GM19467 (cell line): Measurements from ENCODE around the gene ZNF44.
"Not testable (repeated sequence)": the region's sequence is repeated elsewhere in the genome, so short reads cannot be mapped to it uniquely, and the experiment has no call there.

Source experiments
- ATAC-seq: cut with Tn5 transposase; IDR thresholded peaks from one replicate; pipeline ENCODE4 v1.9.1; 2021; ENCODE audit warnings: mild to moderate bottlenecking, moderate library complexity; ENCODE audit not compliant: unreplicated experiment

ZNF44 gene

DNA sequence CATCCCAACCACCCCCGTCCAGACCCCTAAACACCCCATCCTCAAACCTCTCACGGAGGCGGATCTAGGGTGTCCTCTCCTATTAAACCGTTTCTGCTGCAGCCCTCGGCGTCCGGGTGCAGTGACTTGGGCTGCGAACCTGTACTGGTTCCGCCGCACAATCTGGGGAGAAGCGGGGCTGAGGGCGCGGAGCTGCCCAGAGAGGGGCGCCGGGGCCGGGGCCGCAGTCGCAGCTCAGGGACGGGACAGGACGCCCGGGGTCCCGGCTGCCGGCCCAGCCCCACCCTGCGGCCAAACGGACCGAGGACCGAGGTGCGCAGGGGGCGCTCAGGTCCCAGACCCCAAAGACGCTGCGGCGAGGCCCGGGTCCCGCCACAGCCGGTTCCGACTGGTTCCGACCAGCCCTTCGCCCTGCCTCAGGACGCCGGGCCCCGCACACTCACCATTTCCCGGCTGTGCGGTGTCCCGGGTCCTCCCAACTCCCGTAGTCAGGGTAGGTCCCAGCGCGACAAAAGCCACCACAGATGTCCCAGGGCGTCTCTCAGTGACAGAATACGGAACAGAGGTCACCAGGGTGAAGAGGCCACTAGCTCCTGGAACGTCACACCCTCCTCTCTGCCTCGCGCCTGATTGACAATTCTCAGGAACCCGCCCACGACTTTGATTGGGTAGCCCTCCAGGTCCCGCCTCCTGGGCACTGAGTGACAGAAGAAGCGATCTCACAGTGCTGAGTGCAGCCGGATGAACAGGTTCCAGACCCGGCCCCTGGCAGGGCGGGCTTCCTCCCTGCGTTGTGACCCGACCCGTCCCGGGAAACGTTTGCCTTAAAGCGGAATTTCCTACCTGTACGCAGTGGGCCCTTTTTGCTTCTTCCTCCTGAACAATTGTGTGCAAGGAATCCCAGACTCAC is at the start of gene ZNF44:
ZNF44 (minus strand) TSS at position 635 of the 910 bp plus-strand sequence; CDS start at position 446, 189 bp downstream.
- ATAC-seq, result peak; percentile 88

DNA sequence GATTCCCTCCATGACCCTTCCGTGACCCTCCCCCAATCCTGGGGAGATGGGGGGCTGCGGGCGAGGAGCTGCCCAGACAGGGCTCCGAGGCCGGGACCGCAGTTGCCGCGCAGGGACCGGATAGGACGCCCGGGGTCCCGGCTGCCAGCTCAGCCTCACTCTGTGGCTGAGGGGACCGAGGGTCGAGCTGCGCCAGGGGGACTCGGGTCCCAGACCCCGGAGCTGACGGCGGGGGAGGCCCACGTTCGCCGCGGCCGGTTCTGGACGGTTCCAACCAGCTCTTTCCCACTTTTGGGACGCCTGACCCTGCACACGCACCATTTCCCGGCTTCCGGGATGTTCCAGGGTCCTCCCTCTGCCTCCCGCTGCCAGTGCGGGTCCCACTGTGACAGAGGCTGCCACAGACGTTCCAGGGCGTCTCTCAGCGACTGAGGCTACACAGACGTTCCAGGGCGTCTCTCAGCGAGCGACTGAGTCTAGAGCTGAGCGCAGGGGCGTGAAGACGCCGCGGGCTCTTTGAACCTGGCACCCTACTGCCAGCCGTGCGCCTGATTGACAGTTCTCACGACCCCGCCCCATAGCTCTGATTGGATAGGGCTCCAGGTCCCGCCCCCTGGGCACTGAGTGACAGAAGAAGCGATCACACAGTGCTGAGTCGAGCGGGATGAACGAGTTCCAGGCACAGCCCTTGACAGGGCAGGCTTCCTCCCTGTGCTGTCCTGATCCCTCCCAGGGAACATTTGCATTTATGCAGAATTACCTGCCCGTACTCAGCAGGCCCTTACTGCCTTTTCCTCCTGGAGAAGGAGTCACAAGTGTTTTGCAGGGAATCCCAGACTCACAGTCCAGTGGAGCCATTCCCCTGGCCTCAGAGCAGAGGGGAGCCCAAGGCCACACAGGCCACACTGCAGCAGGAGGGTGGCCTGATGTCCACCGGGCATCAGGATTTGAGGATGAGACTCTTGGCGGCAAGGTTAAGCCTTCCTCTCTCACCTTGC is 38.8 kb upstream of the ZNF44 start, which contains the start of gene ZNF563:
ZNF563 (minus strand) TSS at position 472 of the 998 bp plus-strand sequence; CDS start at position 321, 151 bp downstream.
- ATAC-seq, result peak; percentile 91

DNA sequence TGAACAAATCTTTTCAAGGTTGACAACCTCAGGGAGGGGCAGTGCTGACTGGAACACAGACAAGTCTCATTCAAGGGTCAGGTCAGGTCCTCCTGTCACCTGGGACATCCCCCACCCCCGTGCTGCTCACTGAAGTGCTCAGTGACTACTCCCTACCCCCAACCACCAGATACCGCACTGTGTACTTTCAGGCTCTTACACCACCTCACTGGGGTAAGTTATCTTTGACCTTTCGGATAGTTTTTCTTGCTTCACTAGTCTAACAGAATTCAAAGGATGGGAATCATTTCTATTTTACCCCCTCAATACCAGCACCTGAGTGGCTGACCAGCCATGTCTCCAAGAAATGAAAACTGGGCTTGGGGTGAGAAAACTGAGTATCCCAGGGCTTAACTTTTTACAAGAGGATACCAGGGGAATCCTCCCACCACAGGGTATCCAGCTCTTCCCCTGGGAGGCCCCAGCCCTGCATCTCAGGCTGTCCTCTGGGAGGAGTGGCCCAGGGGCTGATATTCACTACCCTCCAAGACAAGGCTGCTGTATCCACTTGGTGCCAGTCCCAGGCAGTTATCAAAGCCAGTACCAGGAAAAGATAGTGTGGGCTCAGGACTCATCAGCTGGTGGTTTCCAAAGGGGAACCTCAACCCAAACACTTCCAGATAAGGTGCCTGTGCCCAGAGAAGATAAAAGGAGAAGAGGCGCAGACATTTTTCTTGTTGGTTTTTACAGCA is 36.7 kb upstream of the ZNF44 start:
- ATAC-seq, result no peak

DNA sequence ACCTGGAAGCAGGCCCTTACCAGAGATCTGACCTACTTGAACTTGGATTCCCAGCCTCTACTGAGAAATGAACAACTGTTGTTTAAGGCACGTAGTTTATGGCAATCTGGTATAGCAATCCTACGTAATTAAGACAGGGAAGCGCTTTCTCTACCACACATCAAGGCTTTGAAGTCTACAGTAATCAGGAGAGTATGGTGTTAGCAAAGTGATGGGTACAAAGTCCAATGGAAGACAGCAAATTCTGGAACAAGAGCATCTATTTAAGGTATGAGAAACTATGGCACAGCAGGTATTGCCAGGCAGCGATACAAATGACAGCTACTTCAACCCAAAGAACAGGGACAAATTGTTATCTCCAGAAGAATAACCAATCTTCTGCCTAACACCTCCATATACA is 35.7 kb upstream of the ZNF44 start:
- no peak for ATAC-seq

DNA sequence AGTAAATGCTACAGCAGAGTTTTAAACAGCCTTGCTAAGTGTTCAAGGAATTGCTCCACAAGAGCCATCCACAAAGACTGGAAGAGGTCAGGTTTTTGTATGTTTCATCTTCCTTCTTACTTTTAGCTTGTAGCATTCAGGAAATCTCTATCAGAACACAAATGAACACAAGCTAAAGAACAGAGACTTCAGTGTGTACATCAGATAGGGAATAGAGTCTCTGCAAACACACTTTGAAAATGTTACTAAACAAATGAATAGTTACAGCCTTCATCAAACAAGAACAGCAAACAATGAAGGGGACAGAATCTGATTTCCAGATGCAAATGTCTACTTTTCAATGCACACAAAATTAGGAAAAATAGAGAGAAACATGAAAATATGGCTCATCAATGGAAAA is 31.0 kb upstream of the ZNF44 start:
- no peak for ATAC-seq

DNA sequence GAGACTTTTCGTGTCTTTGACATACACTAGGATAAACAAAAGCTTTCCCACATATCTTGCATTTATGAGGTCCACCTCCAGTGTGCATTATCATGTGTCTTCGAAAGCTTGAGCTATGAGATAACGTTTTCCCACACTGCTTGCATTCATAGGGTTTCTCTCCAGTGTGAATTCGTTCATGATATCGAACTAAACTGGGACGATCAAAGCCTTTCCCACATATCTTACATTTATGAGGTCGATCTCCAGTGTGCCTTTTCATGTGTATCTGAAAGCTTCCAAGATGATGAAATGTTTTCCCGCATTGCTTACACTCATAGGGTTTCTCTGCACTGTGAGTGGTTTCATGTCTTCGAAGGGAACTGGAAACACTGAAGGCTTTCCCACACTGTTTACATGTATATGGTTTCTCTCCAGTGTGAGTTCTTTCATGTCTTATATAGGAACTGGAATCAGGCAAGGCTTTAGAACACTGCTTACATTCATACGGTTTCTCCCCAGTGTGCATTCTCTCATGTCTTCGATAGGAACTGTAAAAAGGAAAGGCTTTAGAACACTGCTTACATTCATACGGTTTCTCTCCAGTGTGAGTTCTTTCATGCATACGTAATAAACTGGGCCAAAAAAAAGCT is 24.2 kb upstream of the ZNF44 start:
- no peak for ATAC-seq

DNA sequence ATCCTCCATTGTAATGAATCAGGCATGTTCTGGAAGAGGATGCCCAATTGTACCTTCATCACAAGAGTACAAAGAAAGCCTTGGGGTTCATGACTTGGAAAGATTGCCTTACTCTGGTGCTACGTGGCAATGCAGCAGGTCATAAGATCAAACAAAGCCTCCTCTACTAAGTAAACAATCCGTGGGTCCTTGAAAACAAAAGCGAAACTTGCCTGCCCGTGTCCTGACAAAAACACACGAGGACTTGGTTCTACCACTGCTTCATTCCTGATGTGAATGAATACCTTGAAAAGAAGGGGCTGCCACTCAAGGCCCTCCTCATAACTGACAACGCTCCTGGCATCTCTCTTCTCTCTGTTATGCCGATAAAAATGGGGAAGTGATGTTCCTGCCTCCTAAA is 19.9 kb upstream of the ZNF44 start:
- no peak for ATAC-seq

DNA sequence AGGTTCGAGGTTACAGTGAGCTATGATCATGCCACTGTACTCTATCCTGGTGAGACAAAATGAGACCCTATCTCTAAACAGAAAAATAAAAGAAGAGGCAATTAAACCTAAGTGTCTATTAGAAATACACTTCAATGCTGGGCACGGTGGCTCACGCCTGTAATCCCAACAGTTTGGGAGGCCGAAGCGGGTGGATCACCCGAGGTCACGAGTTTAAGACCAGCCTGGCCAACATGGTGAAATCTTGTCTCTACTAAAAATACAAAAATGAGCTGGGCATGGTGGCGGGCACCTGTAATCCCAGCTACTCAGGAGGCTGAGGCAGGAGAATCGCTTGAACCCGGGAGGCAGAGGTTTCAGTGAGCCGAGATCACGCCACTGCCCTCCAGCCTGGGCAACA is 14.2 kb upstream of the ZNF44 start:
- ATAC-seq, result not testable (repeated sequence)

DNA sequence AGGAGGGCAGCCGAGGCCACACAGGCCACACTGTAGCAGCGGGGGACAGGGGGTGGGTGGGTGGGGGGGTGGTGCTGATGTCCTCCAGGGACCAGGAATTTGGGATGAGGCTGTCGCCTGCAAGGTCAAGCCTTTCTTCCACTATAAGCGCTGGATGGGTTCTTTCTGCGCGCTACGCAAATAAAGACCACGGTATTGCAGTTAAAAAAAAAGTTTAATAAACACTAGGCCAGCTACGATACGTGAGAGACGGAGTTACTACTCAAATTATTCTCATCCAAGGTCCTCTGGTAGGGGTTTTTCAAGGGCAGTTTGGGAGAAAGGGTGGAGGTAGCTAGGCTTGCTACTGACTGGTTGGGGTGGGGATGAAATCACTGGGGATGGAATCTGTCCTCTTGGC is 508 bp upstream of the ZNF44 start:
- no peak for ATAC-seq

DNA sequence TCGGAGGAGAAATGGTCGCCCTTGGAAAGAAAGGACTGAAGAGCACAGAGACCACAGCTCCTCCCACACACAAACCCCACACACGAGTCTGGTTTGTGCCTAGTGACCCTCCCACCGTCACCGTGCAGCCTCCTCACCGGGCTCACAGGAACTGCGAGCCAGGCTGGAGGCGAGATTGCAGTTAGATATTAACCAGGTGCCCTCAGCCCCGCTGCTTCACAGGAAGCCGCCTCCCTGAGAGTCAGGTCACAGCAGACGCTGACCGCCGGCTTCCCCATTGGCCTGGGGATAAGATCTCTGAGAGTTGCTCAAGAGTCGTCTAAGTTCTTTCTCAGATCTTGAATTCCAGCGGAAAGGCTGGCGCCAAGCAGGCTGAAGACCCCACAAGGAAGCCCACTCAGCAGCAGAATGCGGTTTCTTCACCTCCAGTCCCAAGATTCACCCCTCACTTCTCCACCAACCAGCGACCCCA is 870 bp downstream of the ZNF44 start:
- ATAC-seq, result peak; percentile 61

DNA sequence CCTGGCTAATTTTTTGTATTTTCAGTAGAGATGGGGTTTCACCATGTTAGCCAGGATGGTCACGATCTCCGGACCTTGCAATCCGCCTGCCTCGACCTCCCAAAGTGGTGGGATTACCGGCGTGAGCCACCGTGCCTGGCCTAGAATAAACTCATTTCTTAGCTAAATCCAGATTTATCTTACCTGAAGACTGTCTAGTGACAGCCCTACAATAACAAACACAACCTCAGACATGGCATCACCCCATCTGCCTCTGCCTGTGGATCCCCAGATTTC is 5.0 kb downstream of the ZNF44 start:
- ATAC-seq, result no peak

DNA sequence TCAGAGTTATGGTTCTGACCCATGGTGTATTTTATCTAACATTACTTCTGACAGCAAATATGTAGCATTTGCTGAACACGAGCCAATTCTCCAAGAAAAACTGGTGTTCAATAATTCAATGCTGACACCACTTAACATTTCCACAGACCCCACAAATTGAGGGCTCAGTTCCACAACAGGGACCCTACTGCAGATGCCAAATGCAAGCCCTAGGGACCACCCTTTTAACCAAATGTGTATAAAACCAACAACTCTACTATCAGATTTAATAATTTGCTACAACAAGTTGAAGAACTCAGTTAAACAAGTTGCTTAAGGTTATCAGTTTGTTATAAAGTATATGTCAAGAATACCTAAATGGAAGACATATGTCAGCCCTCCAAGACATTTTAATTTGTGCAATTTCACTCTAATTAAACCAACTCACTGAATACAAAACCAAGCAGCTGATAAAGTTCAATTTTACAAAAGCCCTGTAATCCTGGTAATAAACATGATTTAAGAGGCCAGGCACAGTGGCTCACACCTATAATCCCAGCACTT is 6.7 kb downstream of the ZNF44 start:
- ATAC-seq, result no peak

DNA sequence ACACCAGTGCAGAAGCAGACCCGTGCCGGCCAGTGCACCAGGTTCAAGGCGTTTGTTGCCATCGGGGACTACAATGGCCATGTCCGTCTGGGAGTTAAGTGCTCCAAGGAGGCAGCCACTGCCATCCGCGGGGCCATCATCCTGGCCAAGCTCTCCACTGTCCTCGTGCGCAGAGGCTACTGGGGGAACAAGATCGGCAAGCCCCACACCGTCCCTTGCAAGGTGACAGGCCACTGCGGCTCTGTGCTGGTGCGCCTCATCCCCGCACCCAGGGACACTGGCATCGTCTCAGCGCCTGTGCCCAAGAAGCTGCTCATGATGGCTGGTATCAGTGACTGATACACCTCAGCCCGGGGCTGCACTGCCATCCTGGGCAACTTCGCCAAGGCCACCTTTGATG is 10.1 kb downstream of the ZNF44 start:
- ATAC-seq, result no peak

DNA sequence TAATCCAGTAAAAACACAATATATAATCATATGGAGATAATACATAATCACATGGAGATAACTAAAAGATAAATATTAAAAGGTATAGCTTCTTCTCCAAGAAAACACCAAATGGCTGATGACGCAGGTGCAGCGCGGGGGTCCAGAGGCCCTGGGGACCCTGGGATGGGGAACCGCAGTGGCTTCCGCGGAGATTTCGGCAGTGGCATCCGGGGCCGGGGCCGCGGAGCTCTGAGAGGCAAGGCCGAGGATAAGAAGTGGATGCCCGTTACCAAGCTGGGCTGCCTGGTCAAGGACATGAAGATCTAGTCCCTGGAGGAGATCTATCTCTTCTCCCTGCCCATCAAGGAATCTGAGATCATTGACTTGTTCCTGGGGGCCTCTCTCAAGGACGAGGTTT is 10.5 kb downstream of the ZNF44 start:
- ATAC-seq, result no peak

DNA sequence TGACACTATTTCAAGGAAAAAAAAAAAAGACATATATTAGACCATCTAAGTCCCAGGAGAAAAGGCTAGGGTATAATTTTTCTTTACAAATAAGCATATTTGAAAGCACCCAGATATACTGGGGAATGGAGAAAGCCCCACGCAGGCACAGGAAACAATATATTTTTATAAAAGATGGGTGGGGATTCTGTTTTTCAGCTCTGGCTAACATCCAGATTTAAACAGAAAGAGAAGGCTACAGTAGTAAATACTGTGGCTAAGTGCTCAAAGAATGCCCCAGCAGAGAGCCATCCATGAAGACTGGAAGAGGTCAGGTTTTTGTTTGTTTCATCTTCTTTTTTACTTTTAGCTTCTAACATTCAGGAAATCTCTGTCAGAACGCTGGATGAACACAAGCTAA is 16.0 kb downstream of the ZNF44 start:
- no peak for ATAC-seq

DNA sequence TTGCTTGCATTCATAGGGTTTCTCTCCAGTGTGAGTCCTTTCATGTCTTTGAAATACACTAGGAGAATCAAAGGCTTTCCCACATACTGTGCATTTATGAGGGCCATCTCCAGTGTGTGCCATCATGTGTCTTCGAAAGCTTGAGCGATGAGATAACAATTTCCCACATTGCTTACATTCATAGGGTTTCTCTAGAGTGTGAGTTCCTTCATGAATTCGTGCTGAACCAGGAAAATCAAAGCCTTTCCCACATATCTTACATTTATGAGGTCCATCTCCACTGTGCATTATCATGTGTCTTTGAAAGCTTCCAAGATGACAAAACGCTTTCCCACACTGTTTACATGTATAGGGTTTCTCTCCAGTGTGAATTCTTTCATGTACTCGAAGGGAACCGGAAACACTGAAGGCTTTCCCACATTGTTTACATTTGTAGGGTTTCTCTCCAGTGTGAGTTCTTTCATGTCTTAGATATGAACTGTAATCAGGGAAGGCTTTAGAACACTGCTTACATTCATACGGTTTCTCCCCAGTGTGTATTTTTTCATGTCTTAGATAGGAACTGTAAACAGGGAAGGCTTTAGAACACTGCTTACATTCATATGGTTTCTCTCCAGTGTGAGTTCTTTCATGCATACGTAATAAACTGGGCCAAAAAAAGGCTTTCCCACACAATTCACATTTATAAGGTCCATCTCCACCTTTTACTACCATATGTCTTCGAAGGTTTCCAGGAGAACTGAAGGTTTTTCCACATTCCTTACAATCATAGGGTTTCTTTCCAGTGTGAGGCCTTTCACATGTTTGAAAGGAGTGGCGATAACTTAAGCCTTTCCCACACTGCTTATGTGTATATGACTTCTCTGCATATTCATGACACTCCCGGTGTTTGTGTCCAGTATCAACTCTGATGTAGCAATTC is 21.4 kb downstream of the ZNF44 start:
- ATAC-seq, result no peak

DNA sequence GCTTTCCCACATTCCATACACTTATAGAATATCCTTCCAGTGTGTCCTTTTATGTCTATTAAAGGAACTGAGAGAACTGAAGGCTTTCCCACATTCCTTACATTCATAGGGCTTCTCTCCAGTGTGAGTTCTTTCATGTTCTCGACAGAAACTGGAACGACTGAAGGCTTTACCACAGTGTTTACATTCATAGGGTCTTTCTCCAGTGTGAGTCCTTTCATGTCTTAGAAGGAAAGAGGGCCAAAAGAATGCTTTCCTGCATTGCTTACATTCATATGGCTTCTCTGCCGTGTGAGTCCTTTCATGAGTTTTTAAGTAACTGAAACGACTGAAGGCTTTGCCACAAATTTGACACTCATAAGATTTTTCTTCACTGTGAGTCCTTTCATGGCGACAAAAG is 22.3 kb downstream of the ZNF44 start:
- no peak for ATAC-seq

DNA sequence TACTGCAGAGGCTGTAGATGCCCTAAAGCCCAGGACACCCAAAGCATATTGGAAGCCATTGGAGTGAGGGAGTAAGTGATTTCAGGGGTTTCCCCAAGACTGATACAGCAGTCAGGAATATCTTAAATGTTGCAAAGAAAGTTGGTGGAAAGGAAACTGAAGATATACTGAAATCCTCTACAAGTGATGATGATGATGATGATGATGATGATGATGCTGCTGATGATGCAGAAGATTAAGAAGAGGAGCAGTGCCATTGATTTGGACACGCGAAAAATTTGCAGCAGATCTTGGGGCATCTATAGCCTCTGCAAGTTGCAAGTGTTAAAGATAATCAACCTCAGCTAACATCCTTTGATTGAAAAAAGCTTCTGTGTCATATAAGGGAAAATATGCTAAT is 23.8 kb downstream of the ZNF44 start:
- no peak for ATAC-seq
